Heart right ventricle (tissue), 16 donors: Measurements from ENCODE around the gene KCNT2. TPM values are rescaled to one million over a fixed set of nuclear protein-coding genes. Genes with fewer than 3 reads are reported as not detected.

Experiments used
- ATAC-seq, 8 donors: fragments of 200-7000 bp; cut with Tn5 transposase; one replicate each; pipeline ENCODE4 v1.9.1; 2020; ENCODE audit warnings: mild to moderate bottlenecking in 8 of 8, moderate library complexity in 8 of 8, moderate number of reproducible peaks in 1 of 8
- DNase-seq, 2 donors: peaks; one replicate each; pipeline ENCODE4 v3.0.0-alpha.2; 2020
- H3K27ac ChIP-seq, 10 donors: fragments of 200-600 bp; sonication (generic) in 2 of 10; one replicate each; pipeline versions ENCODE4 v1.5.0 to v1.8.0; 2020 to 2022; ENCODE audit warnings: mild to moderate bottlenecking in 3 of 10
- H3K27me3 ChIP-seq, 7 donors: fragments of 200-600 bp; one replicate each; pipeline ENCODE4 v1.8.0; 2021 to 2022; ENCODE audit warnings: mild to moderate bottlenecking in 2 of 7
- H3K36me3 ChIP-seq, 9 donors: fragments of 200-600 bp; sonication (generic) in 1 of 9; one replicate each; pipeline versions ENCODE4 v1.5.0 to v1.8.0; 2020 to 2022; ENCODE audit warnings: mild to moderate bottlenecking in 2 of 9
- H3K4me1 ChIP-seq, 9 donors: fragments of 200-600 bp; sonication (generic) in 1 of 9; one replicate each; pipeline versions ENCODE4 v1.5.0 to v1.8.0; 2020 to 2022; ENCODE audit warnings: mild to moderate bottlenecking in 4 of 9
- H3K4me3 ChIP-seq, 10 donors: fragments of 200-600 bp; sonication (generic) in 2 of 10; one replicate each; pipeline versions ENCODE4 v1.5.0 to v1.8.0; 2020 to 2022; ENCODE audit warnings: mild to moderate bottlenecking in 7 of 10, moderate library complexity in 2 of 10
- H3K9me3 ChIP-seq, 11 donors: fragments of 200-600 bp in 10 of 11; sonication (generic) in 2 of 11; one replicate each; pipeline versions ENCODE4 v1.5.0 to v1.8.0; 2013 to 2022; ENCODE audit warnings: mild to moderate bottlenecking in 2 of 11, control low read depth in 1 of 11, moderate library complexity in 1 of 11
- WGBS, 2 donors: extraction: QIAGEN DNeasy Blood & Tissue Kit; methylation state at CpG; one replicate each; pipeline ENCODE4 v1.1.7; 2013; ENCODE audit warnings: inconsistent platforms in 1 of 2; 5-methylcytosine and 5-hydroxymethylcytosine counted together
- intact Hi-C, 10 donors: fragments of 100-400 bp; cut with DNase I; formaldehyde crosslinking; loops; one replicate each; pipeline versions ENCODE4 v1.11.1 to v1.14.2; 2022
- microRNA-seq, 2 donors: library from miRNA; unstranded; fragments of <30 nt; microRNA quantifications; one replicate each; pipeline ENCODE4 v1.2.0, GENCODE V29; 2021
- polyA plus RNA-seq, 2 donors: library from polyadenylated mRNA; stranded (reverse); fragments of 200-250 nt; gene quantifications; one replicate each; pipeline ENCODE4 v1.2.3, GENCODE V29; 2013
- total RNA-seq, 10 donors: library from RNA; stranded (reverse); fragmentation: NEBNext Ultra II Directional in 3 of 10; extraction: Animal tissue kit (Norgen Biotek cat#: 25700) in 3 of 10; gene quantifications; one replicate each; pipeline versions ENCODE4 v1.2.1 to v1.2.4, GENCODE V29; 2021 to 2023
- TF ChIP-seq, protein P1 (sequence below), 9 donors: fragments of 200-600 bp; sonication (generic) in 2 of 9; IDR thresholded peaks; one replicate each; pipeline versions ENCODE4 v1.5.0 to v1.8.0; 2021 to 2022; ENCODE audit warnings: antibody characterized with exemption in 9 of 9, mild to moderate bottlenecking in 5 of 9, moderate library complexity in 1 of 9
- donor health status: Arrhythmogenic right ventricular cardiomyopathy.
- donor health status: ischemic (EF 13 %, LVEDD 7.1; RV severe dilation, severe dysfunction).
- donor health status: healthy with polysubstance abuse.
- donor health status: DM: no; HTN: yes; CAD: no.
- donor health status: DM: no; HTN: no; CAD: no.
- donor health status: ischemic (EF 25% LVEDD 6.9; RV normal size, moderate dysfunction).
- donor health status: ischemic (EF 25% LVEDD 5.7; RV mildly dilated, moderate dysfunction).
- donor health status: healthy.
- donor health status: DM: yes; HTN: yes; CAD: no.
- donor health status: Ischemic cardiomyopathy.
- donor health status: ischemic (EF 35%, LVEDD 5.7; RV mildly dilated, moderate dysfunction).
- donor health status: nonischemic (EF 11% LVEDD 7.7; RV severe dilation, severe dysfunction).
- donor health status: DM: yes; HTN: yes; CAD: no.
- donor health status: PGD.
- donor health status: ischemic (EF 29% LVEDD 5.4; RV normal size, mild dysfunction).
- donor health status: nonischemic (EF 23%, LVEDD 6.1; RV moderate dilation, normal function).

Gene KCNT2
- total and polyA plus RNA-seq, 12 donors = 0.26 to 1.1 (median 0.68) TPM

DNA sequence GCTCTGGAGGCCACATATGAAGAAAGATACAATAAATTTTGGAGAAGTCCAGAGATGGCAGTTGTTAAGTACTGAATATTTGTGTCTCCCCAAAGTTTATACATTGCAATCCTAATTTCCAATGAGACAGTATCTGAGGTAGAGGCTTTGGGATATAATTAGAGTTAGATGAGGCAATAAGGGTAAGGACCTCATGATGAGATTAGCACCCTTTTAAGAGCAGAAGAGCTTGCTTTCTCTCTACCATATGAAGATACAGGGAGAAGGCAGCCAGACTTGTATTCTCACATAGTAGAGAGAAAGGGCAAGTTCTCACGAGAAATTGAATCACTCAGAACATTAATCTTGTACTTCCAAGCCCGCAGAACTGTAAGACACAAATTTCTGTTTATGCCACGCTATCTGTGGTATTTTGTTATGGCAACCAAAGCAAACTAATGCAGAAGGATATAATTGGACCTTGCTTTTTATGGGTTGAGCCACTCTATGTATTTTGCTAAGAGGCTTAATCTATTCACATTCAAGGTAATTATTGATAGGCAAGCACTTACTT lies 430.1 kb downstream of the KCNT2 start:
- WGBS, 2 donors = 52 to 72% methylated on average over 3 of the region's 3 CpGs
- TF ChIP-seq, protein P1, sequence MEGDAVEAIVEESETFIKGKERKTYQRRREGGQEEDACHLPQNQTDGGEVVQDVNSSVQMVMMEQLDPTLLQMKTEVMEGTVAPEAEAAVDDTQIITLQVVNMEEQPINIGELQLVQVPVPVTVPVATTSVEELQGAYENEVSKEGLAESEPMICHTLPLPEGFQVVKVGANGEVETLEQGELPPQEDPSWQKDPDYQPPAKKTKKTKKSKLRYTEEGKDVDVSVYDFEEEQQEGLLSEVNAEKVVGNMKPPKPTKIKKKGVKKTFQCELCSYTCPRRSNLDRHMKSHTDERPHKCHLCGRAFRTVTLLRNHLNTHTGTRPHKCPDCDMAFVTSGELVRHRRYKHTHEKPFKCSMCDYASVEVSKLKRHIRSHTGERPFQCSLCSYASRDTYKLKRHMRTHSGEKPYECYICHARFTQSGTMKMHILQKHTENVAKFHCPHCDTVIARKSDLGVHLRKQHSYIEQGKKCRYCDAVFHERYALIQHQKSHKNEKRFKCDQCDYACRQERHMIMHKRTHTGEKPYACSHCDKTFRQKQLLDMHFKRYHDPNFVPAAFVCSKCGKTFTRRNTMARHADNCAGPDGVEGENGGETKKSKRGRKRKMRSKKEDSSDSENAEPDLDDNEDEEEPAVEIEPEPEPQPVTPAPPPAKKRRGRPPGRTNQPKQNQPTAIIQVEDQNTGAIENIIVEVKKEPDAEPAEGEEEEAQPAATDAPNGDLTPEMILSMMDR (IDR thresholded peaks at IDR 0.05) = no peak
- Histone ChIP-seq H3K27ac (no peak overlapping the region), H3K4me1 (peaks cover 0 to 10% (median 0%) of the 10 kb centered on the region in 9 donors), H3K36me3 (no peaks in the 10 kb centered on the region), H3K4me3 (no peak overlapping the region), H3K27me3 (no peaks in the 10 kb centered on the region), H3K9me3 (no peaks in the 10 kb centered on the region)
- no peak for DNase-seq
- intact Hi-C loops = no loop called here
- ATAC-seq = peak in 2 of 8 donors; percentile 22 to 74

Small RNA genes lying within 50 kb of the gene (microRNA-seq; reads per million reads assigned to microRNA genes)
- 0 to 0.51 reads per million in 2 donors for gene MIR4735

Other genes with a start within 250 kb of the KCNT2 start
- gene CFH, start 43.6 kb upstream of the KCNT2 start, total RNA-seq = 10 to 100 TPM; 12.7 to 50.5 (median 28.5) TPM
- gene CFH, start 43.6 kb upstream of the KCNT2 start, polyA plus RNA-seq = 10 to 100 TPM; 14.6 to 34.0 TPM
- under 1 TPM in 2 of 10 donors, not detected in 8; 0.19 to 0.20 TPM for gene CFHR3, start 166.4 kb upstream of the KCNT2 start, total RNA-seq
- gene CFHR3, start 166.4 kb upstream of the KCNT2 start, polyA plus RNA-seq = under 1 TPM in 1 of 2 donors, not detected in 1; 0.73 TPM
- not detected for gene CFHR1, start 211.3 kb upstream of the KCNT2 start, total RNA-seq
- gene CFHR1, start 211.3 kb upstream of the KCNT2 start, polyA plus RNA-seq = not detected